HK-2 (cell line): ENCODE measurements around the gene MORF4L1.

Experiments
- DNase-seq: peaks from one replicate; pipeline ENCODE4 v3.0.0-alpha.2; 2018; ENCODE audit not compliant: unreplicated experiment

The MORF4L1 gene

DNA sequence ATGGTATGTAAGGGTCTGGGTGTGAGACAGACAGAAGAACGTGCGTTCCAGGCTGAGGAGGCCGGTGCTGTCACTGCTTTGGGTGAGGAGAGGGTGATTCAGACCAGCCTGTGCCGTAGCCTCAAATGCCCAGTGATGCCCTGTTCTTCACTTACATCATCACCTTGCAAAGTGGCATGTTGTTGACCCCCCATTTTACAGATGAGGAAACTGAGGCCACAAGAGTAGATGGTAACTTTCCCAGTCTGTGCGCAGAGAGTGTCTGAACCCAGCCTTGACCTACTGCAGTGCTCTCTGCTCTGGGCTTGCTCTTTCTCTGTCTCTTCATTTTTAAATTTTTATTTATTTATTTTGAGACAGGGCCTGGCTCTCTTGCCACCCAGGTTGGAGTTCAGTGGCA is 73.8 kb downstream of the MORF4L1 start:
- DNase-seq, result no peak

DNA sequence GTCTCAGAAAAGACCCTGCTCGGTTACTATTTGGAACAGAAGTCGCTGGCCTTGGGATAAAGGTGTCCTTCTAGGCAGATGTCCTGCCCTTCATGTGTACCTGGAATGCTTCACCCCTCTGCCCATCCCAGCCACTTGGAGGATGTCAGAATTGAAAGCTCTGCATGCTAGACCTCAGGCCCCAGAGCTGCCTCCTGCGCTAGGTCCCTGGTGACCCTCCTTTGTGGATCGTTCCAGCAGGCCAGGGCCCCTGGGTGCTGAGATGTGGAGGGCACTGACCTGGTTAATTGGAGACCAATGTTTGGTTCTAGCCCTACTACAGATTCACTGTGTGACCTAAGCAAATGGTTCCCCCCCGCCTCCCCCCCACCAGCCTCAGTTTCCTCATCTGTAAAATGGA is 74.8 kb downstream of the MORF4L1 start:
- no peak for DNase-seq
